Measurements from ENCODE around the gene GPR137. TPM values are rescaled to one million over a fixed set of nuclear protein-coding genes. Genes with fewer than 3 reads are reported as not detected.

GPR137 gene
- total and polyA plus RNA-seq, 7 donors, result 12.2 to 35.0 (median 17.4) TPM

GRCh38 chr11:64269540-64270220 is 16.0 kb upstream of the GPR137 start:
- DNase-seq, result peak; percentile 99
- H3K9me3 ChIP-seq, result no peaks in the 10 kb centered on the region
- 0 to 1% methylated on average over 58 of the region's 58 CpGs for WGBS, 2 donors
- peak overlapping the region; percentile 53 to 94 (median 78) for H3K4me3 ChIP-seq
- peaks cover 0 to 20% (median 12%) of the 10 kb centered on the region in 4 donors for H3K36me3 ChIP-seq
- H3K4me1 ChIP-seq, result peaks cover 0 to 37% (median 31%) of the 10 kb centered on the region in 4 donors
- TF ChIP-seq, protein P1, sequence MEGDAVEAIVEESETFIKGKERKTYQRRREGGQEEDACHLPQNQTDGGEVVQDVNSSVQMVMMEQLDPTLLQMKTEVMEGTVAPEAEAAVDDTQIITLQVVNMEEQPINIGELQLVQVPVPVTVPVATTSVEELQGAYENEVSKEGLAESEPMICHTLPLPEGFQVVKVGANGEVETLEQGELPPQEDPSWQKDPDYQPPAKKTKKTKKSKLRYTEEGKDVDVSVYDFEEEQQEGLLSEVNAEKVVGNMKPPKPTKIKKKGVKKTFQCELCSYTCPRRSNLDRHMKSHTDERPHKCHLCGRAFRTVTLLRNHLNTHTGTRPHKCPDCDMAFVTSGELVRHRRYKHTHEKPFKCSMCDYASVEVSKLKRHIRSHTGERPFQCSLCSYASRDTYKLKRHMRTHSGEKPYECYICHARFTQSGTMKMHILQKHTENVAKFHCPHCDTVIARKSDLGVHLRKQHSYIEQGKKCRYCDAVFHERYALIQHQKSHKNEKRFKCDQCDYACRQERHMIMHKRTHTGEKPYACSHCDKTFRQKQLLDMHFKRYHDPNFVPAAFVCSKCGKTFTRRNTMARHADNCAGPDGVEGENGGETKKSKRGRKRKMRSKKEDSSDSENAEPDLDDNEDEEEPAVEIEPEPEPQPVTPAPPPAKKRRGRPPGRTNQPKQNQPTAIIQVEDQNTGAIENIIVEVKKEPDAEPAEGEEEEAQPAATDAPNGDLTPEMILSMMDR (IDR thresholded peaks at IDR 0.05), result no peak
- TF ChIP-seq POLR2AphosphoS5 (IDR thresholded peaks at IDR 0.05) (peak; percentile 62 to 87 (median 82)), EP300 (IDR thresholded peaks at IDR 0.05) (peak in 1 of 4 donors; percentile 62), POLR2A (IDR thresholded peaks at IDR 0.05) (peak in 1 of 2 donors; percentile 22)
- H3K27me3 ChIP-seq, result no peaks in the 10 kb centered on the region
- intact Hi-C loops (cut with DNase I), result loop anchor here (1.0 kb wide), 2 partner anchors 15 to 17 kb away; partner anchors contain the start of gene BAD
- peak overlapping the region; percentile 87 to 99 (median 96) for H3K27ac ChIP-seq

DNA sequence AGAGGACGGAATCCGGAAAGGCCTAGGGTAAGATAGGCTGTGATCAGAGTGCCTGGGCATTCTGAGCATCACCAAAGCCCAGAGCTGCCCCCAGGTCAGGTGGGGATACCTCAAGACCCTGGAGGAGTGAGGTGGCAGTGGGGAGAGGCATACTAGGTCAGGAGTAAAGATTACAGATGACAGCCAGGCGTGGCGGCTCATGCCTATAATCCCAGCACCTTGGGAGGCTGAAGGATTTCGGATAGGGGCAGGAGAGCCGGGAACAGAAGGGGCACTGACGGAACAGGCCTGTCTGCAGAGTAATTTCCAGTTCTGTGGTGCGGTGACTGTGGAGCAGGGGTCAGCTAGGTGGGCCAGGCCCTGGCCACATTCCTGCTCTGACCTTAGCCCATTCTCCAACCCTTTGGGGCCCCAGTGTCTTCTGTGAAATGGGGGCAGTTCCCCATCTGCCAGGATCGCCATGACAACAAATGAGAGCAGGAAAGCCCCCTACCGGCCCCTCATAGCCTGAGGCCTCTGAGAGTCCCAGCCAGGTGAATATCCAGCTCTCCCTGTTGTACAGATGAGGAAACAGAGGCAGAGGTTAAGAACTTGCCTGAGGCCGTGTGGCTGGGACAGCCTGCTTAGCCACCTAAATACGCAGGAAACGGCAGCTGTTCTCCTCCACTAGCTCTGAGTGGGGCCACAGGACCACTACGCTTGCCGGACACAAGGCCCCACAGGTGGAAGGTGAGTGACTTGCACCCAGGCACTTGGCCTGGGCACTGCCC is 10.4 kb upstream of the GPR137 start:
- no peak for DNase-seq
- H3K27ac ChIP-seq, result no peak overlapping the region
- 92 to 93% methylated on average over 15 of the region's 15 CpGs for WGBS, 2 donors
- H3K36me3 ChIP-seq, result peaks cover 0 to 43% (median 10%) of the 10 kb centered on the region in 4 donors
- H3K4me1 ChIP-seq, result peaks cover 0 to 12% (median 10%) of the 10 kb centered on the region in 4 donors
- no peaks in the 10 kb centered on the region for H3K27me3 ChIP-seq
- no peaks in the 10 kb centered on the region for H3K9me3 ChIP-seq
- TF ChIP-seq POLR2AphosphoS5 (IDR thresholded peaks at IDR 0.05), result no peak
- TF ChIP-seq, protein P1 (IDR thresholded peaks at IDR 0.05), result no peak
- no peak for TF ChIP-seq POLR2A (IDR thresholded peaks at IDR 0.05)
- no peak for TF ChIP-seq EP300 (IDR thresholded peaks at IDR 0.05)
- no peak overlapping the region for H3K4me3 ChIP-seq
- intact Hi-C loops (cut with DNase I), result no loop called here

DNA sequence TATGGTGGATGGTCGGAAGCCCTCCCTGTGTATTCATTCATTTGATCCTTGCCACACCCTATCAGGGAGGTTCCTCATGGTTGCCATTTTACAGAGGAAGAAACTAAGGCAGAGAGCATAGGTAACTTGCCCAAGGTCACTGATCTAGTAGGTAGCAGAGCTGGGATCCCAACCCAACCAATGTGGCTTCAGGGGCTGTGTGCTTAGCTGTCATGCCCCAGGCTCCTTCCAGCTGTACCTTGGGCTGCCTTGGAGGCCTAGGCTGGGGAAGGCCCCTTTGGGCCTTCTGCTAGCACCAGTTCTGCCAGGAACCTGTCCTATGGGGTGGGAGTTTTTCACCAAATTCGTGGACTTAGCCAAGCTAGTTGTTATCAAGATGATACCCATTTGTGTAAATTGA is 9.8 kb upstream of the GPR137 start:
- DNase-seq, result no peak
- H3K4me1 ChIP-seq, result peaks cover 0 to 12% (median 10%) of the 10 kb centered on the region in 4 donors
- 70 to 83% methylated on average over 2 of the region's 2 CpGs for WGBS, 2 donors
- peaks cover 0 to 47% (median 10%) of the 10 kb centered on the region in 4 donors for H3K36me3 ChIP-seq
- TF ChIP-seq EP300 (IDR thresholded peaks at IDR 0.05) (no peak), POLR2AphosphoS5 (IDR thresholded peaks at IDR 0.05) (no peak), POLR2A (IDR thresholded peaks at IDR 0.05) (no peak)
- TF ChIP-seq, protein P1 (IDR thresholded peaks at IDR 0.05), result no peak
- no peak overlapping the region for H3K4me3 ChIP-seq
- intact Hi-C loops (cut with DNase I), result no loop called here
- H3K9me3 ChIP-seq, result no peaks in the 10 kb centered on the region
- no peak overlapping the region for H3K27ac ChIP-seq
- no peaks in the 10 kb centered on the region for H3K27me3 ChIP-seq

- WGBS, 2 donors, result 53 to 78% methylated on average over 17 of the region's 17 CpGs
- TF ChIP-seq POLR2A (IDR thresholded peaks at IDR 0.05) (no peak), EP300 (IDR thresholded peaks at IDR 0.05) (no peak), POLR2AphosphoS5 (IDR thresholded peaks at IDR 0.05) (no peak)
- TF ChIP-seq, protein P1 (IDR thresholded peaks at IDR 0.05), result no peak
- Histone ChIP-seq H3K9me3 (no peaks in the 10 kb centered on the region), H3K4me3 (no peak overlapping the region), H3K27me3 (no peaks in the 10 kb centered on the region), H3K27ac (no peak overlapping the region), H3K36me3 (peaks cover 1 to 57% (median 15%) of the 10 kb centered on the region in 4 donors), H3K4me1 (peaks cover 0 to 9% (median 7%) of the 10 kb centered on the region in 4 donors)
- DNase-seq, result no peak
- intact Hi-C loops (cut with DNase I), result no loop called here
Observed at GRCh38 chr11:64276653-64277431, 8.8 kb upstream of the GPR137 start.
